H9 (cell line): Measurements from ENCODE around the gene MCHR1. TPM values are rescaled to one million over a fixed set of nuclear protein-coding genes. Genes with fewer than 3 reads are reported as not detected.

Source experiments
- DNase-seq: peaks from one replicate; pipeline ENCODE4 v3.0.0-alpha.2; 2017
- H2AFZ ChIP-seq: one replicate; pipeline ENCODE4 v1.6.1; 2013; ENCODE audit warnings: mild to moderate bottlenecking, low read length, control low read depth, moderate library complexity
- H2AK5ac ChIP-seq: 2 replicates; pipeline ENCODE4 v1.6.1; 2013; ENCODE audit warnings: low read length, control low read depth, mixed read lengths; ENCODE audit not compliant: insufficient read length
- H2BK120ac ChIP-seq: one replicate; pipeline ENCODE4 v1.6.1; 2013; ENCODE audit warnings: low read depth, mild to moderate bottlenecking, low read length, control low read depth, inconsistent platforms; ENCODE audit not compliant: poor library complexity, severe bottlenecking
- H2BK12ac ChIP-seq: 2 replicates; pipeline ENCODE4 v1.6.1; 2013; ENCODE audit warnings: low read length, control low read depth, mixed read lengths, low read depth; ENCODE audit not compliant: insufficient read length
- H2BK15ac ChIP-seq: 2 replicates; pipeline ENCODE4 v1.6.1; 2013; ENCODE audit warnings: low read depth, low read length, control low read depth
- H2BK20ac ChIP-seq: one replicate; pipeline ENCODE4 v1.6.1; 2013; ENCODE audit warnings: low read depth, mild to moderate bottlenecking, low read length, control low read depth, inconsistent platforms; ENCODE audit not compliant: poor library complexity, severe bottlenecking
- H2BK5ac ChIP-seq: 2 replicates; pipeline ENCODE4 v1.6.1; 2013; ENCODE audit warnings: low read length, control low read depth, mixed read lengths; ENCODE audit not compliant: insufficient read length
- H3K14ac ChIP-seq: 2 replicates; pipeline ENCODE4 v1.6.1; 2013; ENCODE audit warnings: low read length, control low read depth; ENCODE audit not compliant: insufficient read depth
- H3K18ac ChIP-seq: 2 replicates; pipeline ENCODE4 v1.6.1; 2013; ENCODE audit warnings: low read depth, mild to moderate bottlenecking, mixed read lengths, low read length, control low read depth; ENCODE audit not compliant: insufficient read length
- H3K23ac ChIP-seq: 2 replicates; pipeline ENCODE4 v1.6.1; 2013; ENCODE audit warnings: low read length, control low read depth, mixed read lengths, low read depth; ENCODE audit not compliant: insufficient read length
- H3K23me2 ChIP-seq: 2 replicates; pipeline ENCODE4 v1.6.1; 2013; ENCODE audit warnings: low read depth, mild to moderate bottlenecking, mixed read lengths, low read length, control low read depth; ENCODE audit not compliant: insufficient read length, poor library complexity, severe bottlenecking
- H3K27ac ChIP-seq: 2 replicates; pipeline ENCODE4 v1.5.1; 2013; ENCODE audit warnings: low read length, control low read depth, mixed read lengths, low read depth; ENCODE audit not compliant: insufficient read length
- H3K27me3 ChIP-seq: 2 replicates; pipeline ENCODE4 v1.6.1; 2013; ENCODE audit warnings: low read length, control low read depth, inconsistent platforms; ENCODE audit not compliant: insufficient read depth
- H3K4ac ChIP-seq: 2 replicates; pipeline ENCODE4 v1.6.1; 2013; ENCODE audit warnings: low read depth, mild to moderate bottlenecking, control low read depth, inconsistent platforms, low read length, moderate library complexity
- H3K4me1 ChIP-seq: 2 replicates; pipeline ENCODE4 v1.6.1; 2013; ENCODE audit warnings: low read length, control low read depth, inconsistent platforms; ENCODE audit not compliant: insufficient read depth
- H3K4me2 ChIP-seq: 2 replicates; pipeline ENCODE4 v1.6.1; 2013; ENCODE audit warnings: low read length, control low read depth, mixed read lengths; ENCODE audit not compliant: insufficient read length, insufficient read depth
- H3K56ac ChIP-seq: 2 replicates; pipeline ENCODE4 v1.6.1; 2013; ENCODE audit warnings: low read depth, mild to moderate bottlenecking, mixed read lengths, low read length, control low read depth; ENCODE audit not compliant: insufficient read length
- H3K79me1 ChIP-seq: 2 replicates; pipeline ENCODE4 v1.6.1; 2013; ENCODE audit warnings: low read depth, mild to moderate bottlenecking, moderate library complexity, low read length, control low read depth, inconsistent platforms; ENCODE audit not compliant: insufficient read depth, poor library complexity, severe bottlenecking
- H3K79me2 ChIP-seq: 2 replicates; pipeline ENCODE4 v1.6.1; 2013; ENCODE audit warnings: low read length, control low read depth, inconsistent platforms; ENCODE audit not compliant: insufficient read depth
- H3K9ac ChIP-seq: 2 replicates; pipeline ENCODE4 v1.6.1; 2013; ENCODE audit warnings: low read length, control low read depth, mixed read lengths; ENCODE audit not compliant: insufficient read length; ENCODE audit errors: extremely low read depth
- H3K9me3 ChIP-seq: one replicate; pipeline ENCODE4 v1.6.1; 2013; ENCODE audit warnings: low read depth, low read length, inconsistent platforms; ENCODE audit not compliant: control insufficient read depth
- H3T11ph ChIP-seq: one replicate; pipeline ENCODE4 v1.6.1; 2013; ENCODE audit warnings: mild to moderate bottlenecking, low read length, control low read depth, inconsistent platforms
- H4K20me1 ChIP-seq: one replicate; pipeline ENCODE4 v1.6.1; 2013; ENCODE audit not compliant: control insufficient read depth, insufficient read length, insufficient read depth
- H4K5ac ChIP-seq: 2 replicates; pipeline ENCODE4 v1.6.1; 2013; ENCODE audit warnings: low read depth, mild to moderate bottlenecking, mixed read lengths, low read length, control low read depth; ENCODE audit not compliant: insufficient read length
- H4K8ac ChIP-seq: replicated peaks from 2 replicates; pipeline ENCODE4 v1.6.1; 2013; ENCODE audit warnings: low read length, control low read depth, mixed read lengths, low read depth; ENCODE audit not compliant: insufficient read length
- H4K91ac ChIP-seq: 2 replicates; pipeline ENCODE4 v1.6.1; 2013; ENCODE audit warnings: low read depth, mild to moderate bottlenecking, moderate library complexity, mixed read lengths, low read length, control low read depth; ENCODE audit not compliant: insufficient read length
- H3K27ac Mint-ChIP-seq, 3 experiments: 2 replicates in 2 of 3; 3 replicates in 1 of 3; pipeline ENCODE4 v1.8.0; 2020 to 2021; ENCODE audit warnings: mixed read lengths in 3 of 3, mild to moderate bottlenecking in 1 of 3, moderate library complexity in 1 of 3
- H3K27me3 Mint-ChIP-seq: 2 replicates; pipeline ENCODE4 v1.8.0; 2021; ENCODE audit warnings: low read depth, mild to moderate bottlenecking, moderate library complexity, mixed read lengths
- H3K36me3 Mint-ChIP-seq, 3 experiments: 2 replicates in 2 of 3; 3 replicates in 1 of 3; pipeline ENCODE4 v1.8.0; 2020 to 2021; ENCODE audit warnings: low read depth in 3 of 3, mixed read lengths in 3 of 3; ENCODE audit not compliant: insufficient read depth in 1 of 3
- H3K4me1 Mint-ChIP-seq, 2 experiments: 2 replicates each; pipeline ENCODE4 v1.8.0; 2020; ENCODE audit warnings: mixed read lengths in 2 of 2
- H3K4me3 Mint-ChIP-seq, 2 experiments: 2 replicates in 1 of 2; 3 replicates in 1 of 2; pipeline ENCODE4 v1.8.0; 2020 to 2021; ENCODE audit warnings: mild to moderate bottlenecking in 2 of 2, mixed read lengths in 2 of 2, moderate library complexity in 1 of 2
- H3K9me3 Mint-ChIP-seq, 2 experiments: 2 replicates in 1 of 2; 3 replicates in 1 of 2; pipeline ENCODE4 v1.8.0; 2020; ENCODE audit warnings: mild to moderate bottlenecking in 2 of 2, mixed read lengths in 2 of 2, moderate library complexity in 1 of 2
- WGBS: extraction: QIAGEN DNeasy Blood & Tissue Kit; methylation state at CpG from one replicate; pipeline ENCODE4 v1.1.7; 2013; ENCODE audit warnings: missing lambda C conversion rate, low lambda C conversion rate, mixed read lengths; ENCODE audit not compliant: insufficient read length; ENCODE audit errors: extremely low coverage; 5-methylcytosine and 5-hydroxymethylcytosine counted together
- total RNA-seq: library from RNA; stranded (reverse); gene quantifications from 2 replicates; pipeline ENCODE4 v1.2.1, GENCODE V29; 2021
- TF ChIP-seq, protein P1 (sequence below): fragments of 200-600 bp; sonication (generic); conservative IDR thresholded peaks from 3 replicates; pipeline ENCODE4 v1.8.0; 2021; ENCODE audit warnings: antibody characterized with exemption, mild to moderate bottlenecking

The MCHR1 gene
- total RNA-seq, 1 experiment from 2014 or later: 2.9 TPM

DNA sequence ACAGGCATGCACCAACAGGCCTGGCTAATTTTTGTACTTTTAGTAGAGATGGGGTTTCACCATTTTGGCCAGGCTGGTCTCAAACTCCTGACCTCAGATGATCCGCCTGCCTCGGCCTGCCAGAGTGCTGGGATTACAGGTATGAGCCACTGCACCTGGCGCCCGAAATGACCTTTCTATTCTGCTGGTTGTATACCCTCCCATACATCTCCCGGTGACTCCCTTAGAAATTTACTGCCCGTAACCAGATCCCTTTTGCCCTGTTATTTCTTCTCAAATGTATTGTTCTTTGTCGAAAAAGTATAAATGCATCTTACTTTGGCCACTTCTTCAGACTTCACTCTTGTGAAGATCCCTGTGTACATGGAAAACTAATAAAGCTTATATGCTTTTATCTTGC, 22.0 kb downstream of the MCHR1 start:
- no peak overlapping the region for H2BK20ac ChIP-seq
- H3K27ac ChIP-seq: no peak overlapping the region
- Mint-ChIP-seq H3K27me3 (no peaks in the 10 kb centered on the region; the same call in 1 of the 2 replicates), H3K4me1 (peaks cover 5 to 20% of the 10 kb centered on the region in 2 experiments), H3K27ac (no peak overlapping the region), H3K36me3 (peaks cover 2 to 5% (median 4%) of the 10 kb centered on the region in 3 experiments; a peak in 5 of 7 replicates), H3K9me3 (peaks cover 4 to 7% of the 10 kb centered on the region in 2 experiments; a peak in 4 of 5 replicates), H3K4me3 (no peak overlapping the region)
- no peak overlapping the region for H3K14ac ChIP-seq
- no peaks in the 10 kb centered on the region for H3K79me1 ChIP-seq
- TF ChIP-seq, protein P1, sequence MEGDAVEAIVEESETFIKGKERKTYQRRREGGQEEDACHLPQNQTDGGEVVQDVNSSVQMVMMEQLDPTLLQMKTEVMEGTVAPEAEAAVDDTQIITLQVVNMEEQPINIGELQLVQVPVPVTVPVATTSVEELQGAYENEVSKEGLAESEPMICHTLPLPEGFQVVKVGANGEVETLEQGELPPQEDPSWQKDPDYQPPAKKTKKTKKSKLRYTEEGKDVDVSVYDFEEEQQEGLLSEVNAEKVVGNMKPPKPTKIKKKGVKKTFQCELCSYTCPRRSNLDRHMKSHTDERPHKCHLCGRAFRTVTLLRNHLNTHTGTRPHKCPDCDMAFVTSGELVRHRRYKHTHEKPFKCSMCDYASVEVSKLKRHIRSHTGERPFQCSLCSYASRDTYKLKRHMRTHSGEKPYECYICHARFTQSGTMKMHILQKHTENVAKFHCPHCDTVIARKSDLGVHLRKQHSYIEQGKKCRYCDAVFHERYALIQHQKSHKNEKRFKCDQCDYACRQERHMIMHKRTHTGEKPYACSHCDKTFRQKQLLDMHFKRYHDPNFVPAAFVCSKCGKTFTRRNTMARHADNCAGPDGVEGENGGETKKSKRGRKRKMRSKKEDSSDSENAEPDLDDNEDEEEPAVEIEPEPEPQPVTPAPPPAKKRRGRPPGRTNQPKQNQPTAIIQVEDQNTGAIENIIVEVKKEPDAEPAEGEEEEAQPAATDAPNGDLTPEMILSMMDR: no peak
- no peaks in the 10 kb centered on the region for H3K23me2 ChIP-seq
- no peak for DNase-seq
- H4K8ac ChIP-seq: no peak overlapping the region
- no peak overlapping the region for H3K18ac ChIP-seq
- H3T11ph ChIP-seq: no peak overlapping the region
- no peaks in the 10 kb centered on the region for H3K27me3 ChIP-seq
- H3K56ac ChIP-seq: no peak overlapping the region
- H2BK12ac ChIP-seq: no peak overlapping the region
- no peak overlapping the region for H2BK5ac ChIP-seq
- no peaks in the 10 kb centered on the region for H3K4me1 ChIP-seq
- H2AK5ac ChIP-seq: no peak overlapping the region
- H2BK120ac ChIP-seq: no peak overlapping the region
- no peaks in the 10 kb centered on the region for H4K20me1 ChIP-seq
- H3K4ac ChIP-seq: no peak overlapping the region
- WGBS: no CpG with 5 or more reads among the region's 7 CpGs
- H3K23ac ChIP-seq: no peak overlapping the region
- H4K5ac ChIP-seq: no peak overlapping the region
- no peak overlapping the region for H3K4me2 ChIP-seq
- no peaks in the 10 kb centered on the region for H3K79me2 ChIP-seq
- no peak overlapping the region for H4K91ac ChIP-seq
- no peak overlapping the region for H2AFZ ChIP-seq
- H2BK15ac ChIP-seq: no peak overlapping the region
- H3K9ac ChIP-seq: no peak overlapping the region
- no peaks in the 10 kb centered on the region for H3K9me3 ChIP-seq
